Breast epithelium (tissue), 4 donors: ENCODE results near the gene CCL22. TPM values are rescaled to one million over a fixed set of nuclear protein-coding genes. Genes with fewer than 3 reads are reported as not detected.
"Not testable (repeated sequence)": the region's sequence is repeated elsewhere in the genome, so short reads cannot be mapped to it uniquely, and the experiment has no call there.

Experiments used
- DNase-seq, 2 donors: peaks; one replicate each; pipeline ENCODE4 v3.0.0-alpha.2; 2019; ENCODE audit warnings: low spot score in 2 of 2
- H3K27ac ChIP-seq, 2 donors: fragments of 200-600 bp; sonication (generic) in 1 of 2; one replicate each; pipeline ENCODE4 v1.5.1; 2016 to 2019; ENCODE audit warnings: mild to moderate bottlenecking in 1 of 2
- H3K27me3 ChIP-seq, 2 donors: fragments of 200-600 bp; sonication (generic) in 1 of 2; one replicate each; pipeline versions ENCODE4 v1.5.1 to v1.6.0; 2017 to 2019; ENCODE audit warnings: control low read depth in 1 of 2, mild to moderate bottlenecking in 1 of 2
- H3K36me3 ChIP-seq: fragments of 200-600 bp; one replicate; pipeline ENCODE4 v1.5.1; 2019
- H3K4me1 ChIP-seq, 2 donors: fragments of 200-600 bp; sonication (generic); one replicate each; pipeline ENCODE4 v1.5.1; 2016 to 2019; ENCODE audit warnings: control low read depth in 1 of 2
- H3K4me3 ChIP-seq, 3 donors: fragments of 200-600 bp; sonication (generic); 1 replicate in 2 of 3; 2 replicates in 1 of 3; pipeline ENCODE4 v1.5.1; 2016 to 2019; ENCODE audit warnings: mild to moderate bottlenecking in 3 of 3, moderate library complexity in 2 of 3
- H3K9me3 ChIP-seq, 2 donors: fragments of 200-600 bp; sonication (generic) in 1 of 2; one replicate each; pipeline ENCODE4 v1.5.1; 2016 to 2019; ENCODE audit warnings: control low read depth in 1 of 2
- POLR2A ChIP-seq: fragments of 450-650 bp; IDR thresholded peaks from one replicate; pipeline ENCODE4 v1.6.1; 2016; ENCODE audit warnings: antibody characterized with exemption, mild to moderate bottlenecking, moderate library complexity
- POLR2AphosphoS5 ChIP-seq, 3 donors: sonication (generic); formaldehyde crosslinking; IDR thresholded peaks; one replicate each; pipeline ENCODE4 v1.6.1; 2017; ENCODE audit warnings: antibody characterized with exemption in 3 of 3
- intact Hi-C: fragments of 100-400 bp; cut with DNase I; formaldehyde crosslinking; loops from one replicate; pipeline ENCODE4 v1.15.1; 2023; ENCODE audit warnings: low total_unique reads
- total RNA-seq, 3 donors: library from RNA; depleted of rRNA; stranded (reverse); fragments of >200 nt; gene quantifications; one replicate each; pipeline ENCODE4 v1.1.0, GENCODE V29; 2016
- TF ChIP-seq, protein P1 (sequence below), 3 donors: fragments of 450-650 bp; IDR thresholded peaks; one replicate each; pipeline ENCODE4 v1.5.1; 2016 to 2017; ENCODE audit warnings: antibody characterized with exemption in 3 of 3, mild to moderate bottlenecking in 3 of 3, moderate library complexity in 3 of 3

The CCL22 gene
- total RNA-seq, 3 donors from 2014 or later = 0.15 to 0.33 (median 0.16) TPM

DNA sequence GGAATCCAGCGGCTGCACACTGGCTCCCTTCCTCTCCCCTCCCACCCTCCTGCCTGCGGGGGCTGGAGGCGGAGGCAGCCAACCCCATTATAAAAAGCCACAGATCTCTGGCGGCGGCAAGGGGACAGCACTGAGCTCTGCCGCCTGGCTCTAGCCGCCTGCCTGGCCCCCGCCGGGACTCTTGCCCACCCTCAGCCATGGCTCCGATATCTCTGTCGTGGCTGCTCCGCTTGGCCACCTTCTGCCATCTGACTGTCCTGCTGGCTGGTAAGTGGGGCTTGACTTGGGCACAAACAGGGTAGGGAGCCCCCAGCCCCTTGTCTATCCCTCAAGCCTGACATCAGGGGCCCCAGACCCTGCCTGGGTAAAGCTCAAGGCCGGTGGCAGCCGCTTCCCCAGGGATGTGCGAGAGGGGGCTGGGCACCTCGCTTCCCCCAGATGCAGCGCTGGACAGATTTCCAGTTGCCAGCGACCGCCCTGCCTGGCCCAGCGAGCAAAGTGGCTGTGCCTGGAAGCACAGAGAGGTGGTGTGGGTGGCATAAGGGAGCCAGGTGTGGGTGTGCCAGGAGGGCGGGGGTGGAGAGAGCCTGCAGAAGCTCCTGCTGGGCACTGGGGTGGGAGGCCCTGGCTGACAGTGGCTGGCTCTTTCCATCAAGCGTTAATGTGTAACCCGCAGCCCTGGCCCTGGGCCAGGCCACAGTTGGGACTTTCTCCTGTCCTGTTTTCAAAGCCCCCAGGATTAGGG is 14.0 kb downstream of the CCL22 start, which contains the start of gene CX3CL1:
Gene CX3CL1, plus strand, starts transcription at position 119 of the 745 bp plus-strand sequence. Its CDS starts 79 bp downstream, at position 198.
- TF ChIP-seq POLR2A = peak; percentile 88
- peak; percentile 67 to 96 (median 82) for TF ChIP-seq POLR2AphosphoS5 (IDR thresholded peaks at IDR 0.05)
- TF ChIP-seq, protein P1, sequence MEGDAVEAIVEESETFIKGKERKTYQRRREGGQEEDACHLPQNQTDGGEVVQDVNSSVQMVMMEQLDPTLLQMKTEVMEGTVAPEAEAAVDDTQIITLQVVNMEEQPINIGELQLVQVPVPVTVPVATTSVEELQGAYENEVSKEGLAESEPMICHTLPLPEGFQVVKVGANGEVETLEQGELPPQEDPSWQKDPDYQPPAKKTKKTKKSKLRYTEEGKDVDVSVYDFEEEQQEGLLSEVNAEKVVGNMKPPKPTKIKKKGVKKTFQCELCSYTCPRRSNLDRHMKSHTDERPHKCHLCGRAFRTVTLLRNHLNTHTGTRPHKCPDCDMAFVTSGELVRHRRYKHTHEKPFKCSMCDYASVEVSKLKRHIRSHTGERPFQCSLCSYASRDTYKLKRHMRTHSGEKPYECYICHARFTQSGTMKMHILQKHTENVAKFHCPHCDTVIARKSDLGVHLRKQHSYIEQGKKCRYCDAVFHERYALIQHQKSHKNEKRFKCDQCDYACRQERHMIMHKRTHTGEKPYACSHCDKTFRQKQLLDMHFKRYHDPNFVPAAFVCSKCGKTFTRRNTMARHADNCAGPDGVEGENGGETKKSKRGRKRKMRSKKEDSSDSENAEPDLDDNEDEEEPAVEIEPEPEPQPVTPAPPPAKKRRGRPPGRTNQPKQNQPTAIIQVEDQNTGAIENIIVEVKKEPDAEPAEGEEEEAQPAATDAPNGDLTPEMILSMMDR (IDR thresholded peaks at IDR 0.05) = peak in 1 of 3 donors; percentile 25
- Histone ChIP-seq H3K27me3 (no peaks in the 10 kb centered on the region), H3K4me3 (peak within 1 kb of the TSS; percentile 51 to 76 (median 71)), H3K4me1 (peaks cover 0 to 13% of the 10 kb centered on the region in 2 donors), H3K27ac (peak within 1 kb of the TSS; percentile 96 to 98), H3K36me3 (no peaks in the 10 kb centered on the region), H3K9me3 (no peaks in the 10 kb centered on the region)
- intact Hi-C loops = no loop called here
- peak; percentile 82 to 94 for DNase-seq

DNA sequence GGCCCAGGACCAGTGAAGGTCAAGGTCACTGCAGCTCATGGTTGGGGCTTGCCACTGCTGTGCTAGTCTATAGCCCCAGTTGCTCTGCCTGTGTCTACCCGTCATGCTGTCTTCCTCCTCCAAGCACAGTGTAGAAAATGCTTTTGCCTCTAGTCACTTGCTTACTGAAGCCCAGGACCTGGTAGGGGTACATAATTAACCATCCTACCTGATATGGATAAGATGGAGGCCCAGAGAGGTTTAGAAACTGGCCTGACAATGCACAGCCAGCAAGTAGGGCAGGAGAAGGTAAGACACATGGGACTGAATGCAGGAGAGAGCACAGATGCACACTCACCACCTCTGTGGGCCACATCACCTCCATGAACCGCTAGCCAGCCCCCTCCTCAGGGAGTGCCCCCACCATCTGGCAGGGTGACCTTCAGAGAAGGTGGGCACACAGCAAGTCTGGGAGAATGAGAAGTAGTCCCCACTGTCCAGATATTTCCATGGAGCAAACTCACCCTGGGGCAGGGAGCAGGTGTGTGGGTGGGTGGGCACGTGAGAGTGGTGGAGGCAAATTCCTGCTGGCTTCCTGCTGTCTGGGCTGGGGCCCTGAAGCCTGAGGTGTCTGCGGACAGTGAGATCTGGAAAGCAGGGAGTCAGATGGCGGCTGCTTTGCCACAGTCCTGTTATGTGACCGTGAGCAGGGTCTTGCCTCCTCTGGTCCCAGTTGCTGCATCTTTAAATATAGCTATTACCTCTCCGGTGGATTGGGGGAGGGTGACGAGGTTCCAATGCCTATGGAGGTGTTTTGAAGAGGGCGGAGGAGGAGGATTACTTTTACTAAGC is 14.7 kb downstream of the CCL22 start:
- H3K9me3 ChIP-seq = no peaks in the 10 kb centered on the region
- DNase-seq = peak in 1 of 2 donors; percentile 73
- H3K4me1 ChIP-seq = peaks cover 0 to 16% of the 10 kb centered on the region in 2 donors
- TF ChIP-seq, protein P1 (IDR thresholded peaks at IDR 0.05) = no peak
- TF ChIP-seq POLR2A (no peak), POLR2AphosphoS5 (IDR thresholded peaks at IDR 0.05) (no peak)
- intact Hi-C loops = no loop called here
- H3K27me3 ChIP-seq = no peaks in the 10 kb centered on the region
- peak overlapping the region; percentile 96 to 98 for H3K27ac ChIP-seq
- peak overlapping the region; percentile 51 to 76 (median 71) for H3K4me3 ChIP-seq
- no peaks in the 10 kb centered on the region for H3K36me3 ChIP-seq

- Histone ChIP-seq H3K4me1 (peaks cover 0 to 16% of the 10 kb centered on the region in 2 donors), H3K36me3 (no peaks in the 10 kb centered on the region), H3K27ac (peak overlapping the region; percentile 96 to 98), H3K27me3 (no peaks in the 10 kb centered on the region), H3K9me3 (no peaks in the 10 kb centered on the region), H3K4me3 (peak overlapping the region; percentile 51 to 76 (median 71))
- TF ChIP-seq, protein P1 (IDR thresholded peaks at IDR 0.05) = no peak
- TF ChIP-seq POLR2AphosphoS5 (IDR thresholded peaks at IDR 0.05) (peak in 1 of 3 donors; percentile 7), POLR2A (no peak)
- intact Hi-C loops = no loop called here
- peak in 1 of 2 donors; percentile 57 for DNase-seq
Measured at GRCh38 chr16:57374067-57374534, 15.5 kb downstream of the CCL22 start.

GRCh38 chr16:57374925-57375465 is 16.4 kb downstream of the CCL22 start:
- H3K36me3 ChIP-seq, H3K27me3 ChIP-seq, H3K9me3 ChIP-seq, intact Hi-C loops, DNase-seq: not testable (repeated sequence)
- Histone ChIP-seq H3K4me1 (peaks cover 0 to 16% of the 10 kb centered on the region in 2 donors), H3K27ac (peak overlapping the region; percentile 96 to 98), H3K4me3 (peak overlapping the region in 2 of 3 donors; percentile 71 to 76)

GRCh38 chr16:57376313-57376818 is 17.8 kb downstream of the CCL22 start:
- no peak for DNase-seq
- H3K4me1 ChIP-seq = peaks cover 0 to 16% of the 10 kb centered on the region in 2 donors
- TF ChIP-seq, protein P1 (IDR thresholded peaks at IDR 0.05) = no peak
- TF ChIP-seq POLR2AphosphoS5 (IDR thresholded peaks at IDR 0.05) = no peak
- peak overlapping the region in 2 of 3 donors; percentile 20 to 76 for H3K4me3 ChIP-seq
- intact Hi-C loops = no loop called here
- peak overlapping the region; percentile 79 to 98 for H3K27ac ChIP-seq
- H3K27me3 ChIP-seq = no peaks in the 10 kb centered on the region
- no peaks in the 10 kb centered on the region for H3K36me3 ChIP-seq
- H3K9me3 ChIP-seq = no peaks in the 10 kb centered on the region
